Measurements from ENCODE around the gene MPP4. TPM values are rescaled to one million over a fixed set of nuclear protein-coding genes. Genes with fewer than 3 reads are reported as not detected.

MPP4 gene
- total and polyA plus RNA-seq, 10 of the 15 experiments (the other 5 are each of a cell fraction or from before 2014, with no cell fraction given) = 0.03 to 0.14 (median 0.05) TPM; not detected in 4

GRCh38 chr2:201654616-201655384 is 43.6 kb downstream of the MPP4 start:
- ATAC-seq (no peak), FAIRE-seq (peak; percentile 18), DNase-seq (ENCODE audit: low read depth, low spot score) (no peak)
- no peak for TF ChIP-seq MEF2A (IDR thresholded peaks at IDR 0.05; ENCODE audit: insufficient read depth, low read depth, low read length)
- TF ChIP-seq JUND (IDR thresholded peaks at IDR 0.05; ENCODE audit: low read depth, low read length) = no peak
- BruUV-seq (replicated peaks) = no TSS peak
- H3K79me2 ChIP-seq (ENCODE audit: control insufficient read depth, insufficient read depth, low read length) = no peaks in the 10 kb centered on the region
- ChIA-PET CTCF (no interaction called here), RAD21 (ENCODE audit: unreplicated experiment) (no interaction called here), POLR2A (no interaction called here), SMC1A (ENCODE audit: uncharacterized antibody, unreplicated experiment) (interaction anchor here (0.5 to 0.6 kb wide), 2 partner anchors 599 to 947 kb away, joined by 3 read pairs; no protein-coding TSS in a partner anchor)
- in situ Hi-C loops (cut with MboI) (no loop called here), intact Hi-C loops (cut with micrococcal nuclease; ENCODE audit: unreplicated experiment) (no loop called here)
- no peak overlapping the region for H3K27ac ChIP-seq (ENCODE audit: control insufficient read depth, insufficient read depth)
- H3K9me3 ChIP-seq (replicated peaks; ENCODE audit: control insufficient read depth, insufficient read depth, low read length) = no peaks in the 10 kb centered on the region
- WGBS (ENCODE audit: insufficient coverage, insufficient replicate concordance, low lambda C conversion rate, missing lambda C conversion rate) = 60% methylated on average over 5 of the region's 5 CpGs
- H3K9ac ChIP-seq (ENCODE audit: control insufficient read depth, insufficient read depth, low read length) = no peak overlapping the region
- no peak overlapping the region for H2AFZ ChIP-seq (ENCODE audit: control insufficient read depth, low read depth, low read length)
- no peaks in the 10 kb centered on the region; a peak in 3 of 4 replicates for H3K27me3 ChIP-seq (replicated peaks in 1 of 2; ENCODE audit: control insufficient read depth in 2 of 2, insufficient read depth in 2 of 2, low read length in 1 of 2)
- no peak overlapping the region for H3K4me2 ChIP-seq (ENCODE audit: control insufficient read depth, insufficient read depth)
- no peaks in the 10 kb centered on the region for H3K36me3 ChIP-seq (ENCODE audit: control insufficient read depth in 2 of 2, insufficient read depth in 2 of 2, low read length in 1 of 2)
- H3K4me3 ChIP-seq = no peak overlapping the region
- no peaks in the 10 kb centered on the region for H3K4me1 ChIP-seq (ENCODE audit: control insufficient read depth, insufficient read depth, low read length)
- H4K20me1 ChIP-seq (ENCODE audit: control insufficient read depth, insufficient read depth) = peaks cover 3% of the 10 kb centered on the region; the same call in 1 of the 2 replicates

GRCh38 chr2:201653221-201653620 is 45.2 kb downstream of the MPP4 start:
- POLR2A ChIA-PET = no interaction called here
- no peaks in the 10 kb centered on the region; a peak in 3 of 4 replicates for H3K27me3 ChIP-seq (replicated peaks in 1 of 2; ENCODE audit: control insufficient read depth in 2 of 2, insufficient read depth in 2 of 2, low read length in 1 of 2)
- intact Hi-C loops (cut with micrococcal nuclease; ENCODE audit: unreplicated experiment) = no loop called here
- TF ChIP-seq MYB (IDR thresholded peaks at IDR 0.05; ENCODE audit: borderline replicate concordance, low read depth, low read length) = no peak
- no peak for TF ChIP-seq SRF (IDR thresholded peaks at IDR 0.05; ENCODE audit: low read depth in 2 of 2, low read length in 2 of 2)
- TF ChIP-seq RB1 (IDR thresholded peaks at IDR 0.05; ENCODE audit: borderline replicate concordance) = no peak
- no peak for TF ChIP-seq NKRF (conservative IDR thresholded peaks at IDR 0.05)
- no peak for TF ChIP-seq KLF5 (IDR thresholded peaks at IDR 0.05; ENCODE audit: partially characterized antibody)
- TF ChIP-seq ASH2L (IDR thresholded peaks at IDR 0.05; ENCODE audit: borderline replicate concordance, low read depth) = no peak
- TF ChIP-seq GATAD2B (conservative IDR thresholded peaks at IDR 0.05; ENCODE audit: low read depth) = no peak
- TF ChIP-seq ZBED1 (IDR thresholded peaks at IDR 0.05; ENCODE audit: borderline replicate concordance) = no peak
- TF ChIP-seq RBBP5 (conservative IDR thresholded peaks at IDR 0.05) = no peak
- TF ChIP-seq E2F8 (IDR thresholded peaks at IDR 0.05; ENCODE audit: low read depth, partially characterized antibody) = no peak

More at GRCh38 chr2:201653221-201653620, 45.2 kb downstream of the MPP4 start:
- no TSS peak for BruUV-seq (replicated peaks)
- Histone ChIP-seq H3K4me1 (ENCODE audit: control insufficient read depth, insufficient read depth, low read length) (no peaks in the 10 kb centered on the region), H3K4me2 (ENCODE audit: control insufficient read depth, insufficient read depth) (no peak overlapping the region), H3K9ac (ENCODE audit: control insufficient read depth, insufficient read depth, low read length) (no peak overlapping the region), H3K9me3 (replicated peaks; ENCODE audit: control insufficient read depth, insufficient read depth, low read length) (no peaks in the 10 kb centered on the region), H3K27ac (ENCODE audit: control insufficient read depth, insufficient read depth) (no peak overlapping the region), H2AFZ (ENCODE audit: control insufficient read depth, low read depth, low read length) (no peak overlapping the region), H3K4me3 (no peak overlapping the region), H4K20me1 (ENCODE audit: control insufficient read depth, insufficient read depth) (peaks cover 3% of the 10 kb centered on the region; the same call in 1 of the 2 replicates), H3K36me3 (ENCODE audit: control insufficient read depth in 2 of 2, insufficient read depth in 2 of 2, low read length in 1 of 2) (no peaks in the 10 kb centered on the region), H3K79me2 (ENCODE audit: control insufficient read depth, insufficient read depth, low read length) (no peaks in the 10 kb centered on the region)
- ChIA-PET RAD21 (ENCODE audit: unreplicated experiment) (no interaction called here), CTCF (no interaction called here), SMC1A (ENCODE audit: uncharacterized antibody, unreplicated experiment) (interaction anchor here (0.5 to 1.7 kb wide), 3 partner anchors 14 to 652 kb away, joined by 3 to 4 read pairs (median 4); no protein-coding TSS in a partner anchor)
- DNase-seq (ENCODE audit: low read depth, low spot score) (no peak), FAIRE-seq (no peak), ATAC-seq (no peak)
- in situ Hi-C loops (cut with MboI) = no loop called here
- WGBS (ENCODE audit: insufficient coverage, insufficient replicate concordance, low lambda C conversion rate, missing lambda C conversion rate) = 6% methylated on average over 6 of the region's 6 CpGs
